Hematopoietic multipotent progenitor cell treated with erythropoietin and hydrocortisone succinate and interleukin-3 and kit ligand, for 6 days (in vitro differentiated cells): ENCODE measurements around the gene ELOVL1.
"Not testable (repeated sequence)": the region's sequence is repeated elsewhere in the genome, so short reads cannot be mapped to it uniquely, and the experiment has no call there.

Experiments used
- DNase-seq: peaks from one replicate; pipeline ENCODE4 v3.0.0-alpha.2; 2015

Gene ELOVL1

GRCh38 chr1:43379476-43379875, 11.7 kb upstream of the ELOVL1 start:
- no peak for DNase-seq

GRCh38 chr1:43377831-43378230, 10.0 kb upstream of the ELOVL1 start:
- DNase-seq = no peak

GRCh38 chr1:43376723-43377235, 9.0 kb upstream of the ELOVL1 start:
- no peak for DNase-seq

GRCh38 chr1:43373066-43373940, 5.5 kb upstream of the ELOVL1 start:
- no peak for DNase-seq

GRCh38 chr1:43372172-43372571, 4.4 kb upstream of the ELOVL1 start:
- no peak for DNase-seq

GRCh38 chr1:43370564-43370963, 2.8 kb upstream of the ELOVL1 start:
- no peak for DNase-seq

- not testable (repeated sequence) for DNase-seq
Measured at GRCh38 chr1:43369779-43370178, 2.0 kb upstream of the ELOVL1 start.

GRCh38 chr1:43368646-43369020, 822 bp upstream of the ELOVL1 start:
- DNase-seq = no peak

- DNase-seq = peak; percentile 94
Measured at GRCh38 chr1:43367026-43367903, 546 bp downstream of the ELOVL1 start.

GRCh38 chr1:43366601-43367025, 1.2 kb downstream of the ELOVL1 start:
- DNase-seq = no peak

GRCh38 chr1:43366179-43366578, 1.6 kb downstream of the ELOVL1 start:
- no peak for DNase-seq

GRCh38 chr1:43365678-43366077, 2.1 kb downstream of the ELOVL1 start:
- DNase-seq = no peak

- no peak for DNase-seq
Measured at GRCh38 chr1:43363935-43364525, 3.8 kb downstream of the ELOVL1 start.

- peak; percentile 39 for DNase-seq
Measured at GRCh38 chr1:43363283-43363934, 4.4 kb downstream of the ELOVL1 start.

GRCh38 chr1:43360616-43361015, 7.2 kb downstream of the ELOVL1 start:
- DNase-seq = no peak

GRCh38 chr1:43359696-43360095, 8.1 kb downstream of the ELOVL1 start:
- DNase-seq = no peak

GRCh38 chr1:43358746-43359693, 8.8 kb downstream of the ELOVL1 start, which contains the start of gene CDC20:
Gene CDC20, plus strand, starts transcription at chr1:43358981. Its CDS starts 235 bp downstream, at chr1:43359216.
- DNase-seq = peak; percentile 99

- peak; percentile 72 for DNase-seq
Measured at GRCh38 chr1:43358121-43358745, 9.6 kb downstream of the ELOVL1 start.

- DNase-seq = no peak
Measured at GRCh38 chr1:43357251-43357650, 10.6 kb downstream of the ELOVL1 start.

GRCh38 chr1:43354936-43355335, 12.9 kb downstream of the ELOVL1 start:
- no peak for DNase-seq

GRCh38 chr1:43354471-43354870, 13.3 kb downstream of the ELOVL1 start:
- DNase-seq = no peak
